Measurements from ENCODE around the gene SELENON.

The SELENON gene

GRCh38 chr1:25794325-25794724 lies 5.7 kb upstream of the SELENON start:
- no peak for DNase-seq

- no peak for DNase-seq
Measured at GRCh38 chr1:25795211-25795610, 4.8 kb upstream of the SELENON start.

GRCh38 chr1:25795946-25796810 lies 3.8 kb upstream of the SELENON start:
- peak; percentile 79 for DNase-seq

GRCh38 chr1:25796811-25797458 lies 3.1 kb upstream of the SELENON start:
- peak; percentile 80 for DNase-seq

- no peak for DNase-seq
Measured at GRCh38 chr1:25797939-25798338, 2.1 kb upstream of the SELENON start.

- no peak for DNase-seq
Measured at GRCh38 chr1:25798666-25799351, 1.2 kb upstream of the SELENON start.

GRCh38 chr1:25799352-25799934 lies 550 bp upstream of the SELENON start:
- DNase-seq: no peak

- DNase-seq: no peak
Measured at GRCh38 chr1:25800703-25801377, 847 bp downstream of the SELENON start.

- DNase-seq: no peak
Measured at GRCh38 chr1:25802915-25803314, 2.9 kb downstream of the SELENON start.

GRCh38 chr1:25803368-25803767 lies 3.4 kb downstream of the SELENON start:
- no peak for DNase-seq

GRCh38 chr1:25804244-25804963 lies 4.4 kb downstream of the SELENON start:
- no peak for DNase-seq

- no peak for DNase-seq
Measured at GRCh38 chr1:25804964-25805862, 5.2 kb downstream of the SELENON start.

GRCh38 chr1:25805863-25806225 lies 5.9 kb downstream of the SELENON start:
- DNase-seq: no peak

- DNase-seq: no peak
Measured at GRCh38 chr1:25806418-25806817, 6.4 kb downstream of the SELENON start.

- no peak for DNase-seq
Measured at GRCh38 chr1:25807480-25808390, 7.7 kb downstream of the SELENON start.

GRCh38 chr1:25808481-25809244 lies 8.7 kb downstream of the SELENON start:
- no peak for DNase-seq

GRCh38 chr1:25809283-25809926 lies 9.4 kb downstream of the SELENON start:
- DNase-seq: no peak

GRCh38 chr1:25809929-25810328 lies 9.9 kb downstream of the SELENON start:
- DNase-seq: no peak

All from NCI-H2029 (cell line).